NT2/D1 (cell line): ENCODE data around the gene SLC16A6.

Experiments used
- DNase-seq: peaks from one replicate; pipeline ENCODE4 v3.0.0-alpha.2; 2011; ENCODE audit warnings: low read depth, low spot score
- H3K27me3 ChIP-seq: 2 replicates; pipeline ENCODE4 v1.6.0; 2011; ENCODE audit warnings: mild to moderate bottlenecking; ENCODE audit not compliant: insufficient read length, insufficient read depth
- H3K36me3 ChIP-seq: 2 replicates; pipeline ENCODE4 v1.6.1; 2011; ENCODE audit warnings: mild to moderate bottlenecking, low read length, mixed read lengths; ENCODE audit not compliant: insufficient read depth, insufficient read length
- H3K4me1 ChIP-seq: 2 replicates; pipeline ENCODE4 v1.5.1; 2011; ENCODE audit not compliant: insufficient read depth, insufficient read length
- H3K4me3 ChIP-seq: 2 replicates; pipeline ENCODE4 v1.5.1; 2011; ENCODE audit warnings: low read depth; ENCODE audit not compliant: insufficient read length
- H3K9ac ChIP-seq: 2 replicates; pipeline ENCODE4 v1.6.0; 2011; ENCODE audit warnings: low read depth; ENCODE audit not compliant: insufficient read length
- H3K9me3 ChIP-seq: 2 replicates; pipeline ENCODE4 v1.5.1; 2011; ENCODE audit warnings: mild to moderate bottlenecking, low read length; ENCODE audit not compliant: insufficient read depth
- SUZ12 ChIP-seq: IDR thresholded peaks from 2 replicates; pipeline ENCODE4 v1.6.1; 2011; ENCODE audit not compliant: insufficient read length, insufficient read depth; ENCODE audit errors: extremely low read depth
- YY1 ChIP-seq: IDR thresholded peaks from 2 replicates; pipeline ENCODE4 v1.6.1; 2011; ENCODE audit not compliant: insufficient read length, insufficient read depth
- ZNF274 ChIP-seq: IDR thresholded peaks from 2 replicates; pipeline ENCODE4 v1.6.1; 2011; ENCODE audit warnings: mild to moderate bottlenecking, low read depth, low read length

The SLC16A6 gene

GRCh38 chr17:68249354-68249765, 41.6 kb downstream of the SLC16A6 start:
- Histone ChIP-seq H3K36me3 (peaks cover 45% of the 10 kb centered on the region), H3K9me3 (no peaks in the 10 kb centered on the region), H3K4me1 (no peaks in the 10 kb centered on the region), H3K4me3 (no peak overlapping the region), H3K9ac (no peak overlapping the region), H3K27me3 (no peaks in the 10 kb centered on the region)
- DNase-seq = no peak
- TF ChIP-seq YY1 = no peak
- TF ChIP-seq SUZ12 = no peak

GRCh38 chr17:68248891-68249290, 42.0 kb downstream of the SLC16A6 start:
- peak overlapping the region; percentile 98 for H3K9ac ChIP-seq
- H3K9me3 ChIP-seq = no peaks in the 10 kb centered on the region
- peaks cover 40% of the 10 kb centered on the region for H3K36me3 ChIP-seq
- H3K4me3 ChIP-seq = peak overlapping the region; percentile 93
- no peak for DNase-seq
- H3K27me3 ChIP-seq = no peaks in the 10 kb centered on the region
- TF ChIP-seq YY1 = no peak
- no peak for TF ChIP-seq SUZ12
- TF ChIP-seq ZNF274 = no peak
- H3K4me1 ChIP-seq = no peaks in the 10 kb centered on the region

GRCh38 chr17:68248199-68248825, 42.6 kb downstream of the SLC16A6 start:
- no peaks in the 10 kb centered on the region for H3K4me1 ChIP-seq
- no peaks in the 10 kb centered on the region for H3K27me3 ChIP-seq
- peaks cover 35% of the 10 kb centered on the region for H3K36me3 ChIP-seq
- TF ChIP-seq YY1 = no peak
- peak overlapping the region; percentile 93 for H3K4me3 ChIP-seq
- peak overlapping the region; percentile 98 for H3K9ac ChIP-seq
- H3K9me3 ChIP-seq = no peaks in the 10 kb centered on the region
- no peak for DNase-seq

- no peaks in the 10 kb centered on the region for H3K4me1 ChIP-seq
- no peaks in the 10 kb centered on the region for H3K27me3 ChIP-seq
- TF ChIP-seq SUZ12 (no peak), YY1 (no peak), ZNF274 (no peak)
- DNase-seq = peak; percentile 75
- H3K36me3 ChIP-seq = peaks cover 29% of the 10 kb centered on the region
- H3K4me3 ChIP-seq = peak within 1 kb of the TSS; percentile 93
- H3K9ac ChIP-seq = peak within 1 kb of the TSS; percentile 98
- no peaks in the 10 kb centered on the region for H3K9me3 ChIP-seq
These were observed 43.3 kb downstream of the SLC16A6 start, which contains the start of gene AMZ2 for GRCh38 chr17:68247445-68248198. TSS of gene AMZ2 (plus strand) at chr17:68248043. CDS start at chr17:68250188, 2,145 bp downstream.

- H3K9ac ChIP-seq = no peak overlapping the region
- TF ChIP-seq YY1 (no peak), ZNF274 (no peak), SUZ12 (no peak)
- H3K36me3 ChIP-seq = peaks cover 17% of the 10 kb centered on the region
- no peaks in the 10 kb centered on the region for H3K27me3 ChIP-seq
- H3K4me3 ChIP-seq = no peak overlapping the region
- no peaks in the 10 kb centered on the region for H3K4me1 ChIP-seq
- no peak for DNase-seq
- no peaks in the 10 kb centered on the region for H3K9me3 ChIP-seq
These were observed 44.5 kb downstream of the SLC16A6 start for GRCh38 chr17:68246271-68247028.

GRCh38 chr17:68239632-68240366, 51.1 kb downstream of the SLC16A6 start:
- H3K4me1 ChIP-seq = no peaks in the 10 kb centered on the region
- H3K4me3 ChIP-seq = no peak overlapping the region
- no peaks in the 10 kb centered on the region for H3K27me3 ChIP-seq
- DNase-seq = no peak
- TF ChIP-seq SUZ12 (no peak), ZNF274 (no peak), YY1 (no peak)
- H3K9me3 ChIP-seq = no peaks in the 10 kb centered on the region
- no peak overlapping the region for H3K9ac ChIP-seq
- no peaks in the 10 kb centered on the region for H3K36me3 ChIP-seq
